Suprapubic skin (tissue), 4 donors: Measurements from ENCODE around the gene BAHCC1. TPM values are rescaled to one million over a fixed set of nuclear protein-coding genes. Genes with fewer than 3 reads are reported as not detected.

Source experiments
- DNase-seq, 2 donors: peaks; one replicate each; pipeline ENCODE4 v3.0.0-alpha.2; 2019; ENCODE audit warnings: low spot score in 2 of 2
- H3K27ac ChIP-seq: fragments of 200-600 bp; sonication (generic); one replicate; pipeline ENCODE4 v1.5.1; 2019
- H3K27me3 ChIP-seq: fragments of 200-600 bp; sonication (generic); one replicate; pipeline ENCODE4 v1.5.1; 2019
- H3K36me3 ChIP-seq: fragments of 200-600 bp; sonication (generic); one replicate; pipeline ENCODE4 v1.5.1; 2019
- H3K4me1 ChIP-seq: fragments of 200-600 bp; sonication (generic); one replicate; pipeline ENCODE4 v1.5.1; 2019
- H3K4me3 ChIP-seq: fragments of 200-600 bp; sonication (generic); one replicate; pipeline ENCODE4 v1.5.1; 2019; ENCODE audit warnings: mild to moderate bottlenecking
- H3K9me3 ChIP-seq: fragments of 200-600 bp; sonication (generic); one replicate; pipeline ENCODE4 v1.5.1; 2019
- CTCF ChIP-seq, 2 donors: fragments of 200-600 bp in 1 of 2; fragments of 450-650 bp in 1 of 2; sonication (generic) in 1 of 2; IDR thresholded peaks; one replicate each; pipeline ENCODE4 v1.5.1; 2016 to 2019; ENCODE audit warnings: antibody characterized with exemption in 2 of 2, mild to moderate bottlenecking in 1 of 2, moderate library complexity in 1 of 2
- EP300 ChIP-seq: sonication (generic); formaldehyde crosslinking; IDR thresholded peaks from one replicate; pipeline ENCODE4 v1.6.1; 2017; ENCODE audit warnings: antibody characterized with exemption
- POLR2A ChIP-seq, 2 donors: fragments of 450-650 bp; IDR thresholded peaks; one replicate each; pipeline ENCODE4 v1.6.1; 2017; ENCODE audit warnings: antibody characterized with exemption in 2 of 2, mild to moderate bottlenecking in 2 of 2, moderate library complexity in 2 of 2
- POLR2AphosphoS5 ChIP-seq, 3 donors: sonication (generic); formaldehyde crosslinking; IDR thresholded peaks; one replicate each; pipeline ENCODE4 v1.6.1; 2017; ENCODE audit warnings: antibody characterized with exemption in 3 of 3
- WGBS: methylation state at CpG from one replicate; pipeline ENCODE4 v1.1.5; 2018; 5-methylcytosine and 5-hydroxymethylcytosine counted together
- total RNA-seq, 4 donors: library from RNA; depleted of rRNA; stranded (reverse); fragments of >200 nt; gene quantifications; one replicate each; pipeline ENCODE4 v1.1.0, GENCODE V29; 2016

BAHCC1 gene
- total RNA-seq, 4 donors from 2014 or later = 4.5 to 19.3 (median 12.2) TPM

GRCh38 chr17:81427173-81428120, 32.2 kb downstream of the BAHCC1 start:
- Histone ChIP-seq H3K4me1 (peaks cover 57% of the 10 kb centered on the region), H3K27ac (no peak overlapping the region), H3K27me3 (no peaks in the 10 kb centered on the region), H3K36me3 (no peaks in the 10 kb centered on the region), H3K9me3 (no peaks in the 10 kb centered on the region), H3K4me3 (no peak overlapping the region)
- WGBS = 39% methylated on average over 15 of the region's 41 CpGs
- DNase-seq = no peak
- TF ChIP-seq CTCF (IDR thresholded peaks at IDR 0.05) (no peak), EP300 (no peak), POLR2AphosphoS5 (IDR thresholded peaks at IDR 0.05) (no peak), POLR2A (IDR thresholded peaks at IDR 0.05) (no peak)

- DNase-seq = no peak
- TF ChIP-seq POLR2A (IDR thresholded peaks at IDR 0.05) (no peak), CTCF (IDR thresholded peaks at IDR 0.05) (no peak)
- no CpG with 5 or more reads among the region's 12 CpGs for WGBS
- H3K27ac ChIP-seq = no peak overlapping the region
- no peaks in the 10 kb centered on the region for H3K9me3 ChIP-seq
- no peak overlapping the region for H3K4me3 ChIP-seq
- H3K27me3 ChIP-seq = no peaks in the 10 kb centered on the region
- peaks cover 55% of the 10 kb centered on the region for H3K4me1 ChIP-seq
- no peaks in the 10 kb centered on the region for H3K36me3 ChIP-seq
Measured at GRCh38 chr17:81428121-81428515, 32.9 kb downstream of the BAHCC1 start.

- TF ChIP-seq POLR2AphosphoS5 (IDR thresholded peaks at IDR 0.05) (no peak), CTCF (IDR thresholded peaks at IDR 0.05) (no peak), EP300 (no peak), POLR2A (IDR thresholded peaks at IDR 0.05) (no peak)
- no peak for DNase-seq
- Histone ChIP-seq H3K27me3 (no peaks in the 10 kb centered on the region), H3K4me3 (no peak overlapping the region), H3K4me1 (peaks cover 53% of the 10 kb centered on the region), H3K27ac (no peak overlapping the region), H3K36me3 (no peaks in the 10 kb centered on the region), H3K9me3 (no peaks in the 10 kb centered on the region)
- WGBS = 40% methylated on average over 1 of the region's 11 CpGs
Measured at GRCh38 chr17:81428516-81428915, 33.3 kb downstream of the BAHCC1 start.

- no peaks in the 10 kb centered on the region for H3K9me3 ChIP-seq
- WGBS = 6% methylated on average over 21 of the region's 41 CpGs
- H3K4me3 ChIP-seq = peak overlapping the region; percentile 25
- peak in 1 of 2 donors; percentile 89 for DNase-seq
- no peaks in the 10 kb centered on the region for H3K27me3 ChIP-seq
- peak overlapping the region; percentile 35 for H3K27ac ChIP-seq
- no peaks in the 10 kb centered on the region for H3K36me3 ChIP-seq
- TF ChIP-seq POLR2A (IDR thresholded peaks at IDR 0.05) = no peak
- TF ChIP-seq POLR2AphosphoS5 (IDR thresholded peaks at IDR 0.05) = peak in 1 of 3 donors; percentile 50
- H3K4me1 ChIP-seq = peaks cover 52% of the 10 kb centered on the region
Measured at GRCh38 chr17:81428948-81429774, 33.9 kb downstream of the BAHCC1 start.

GRCh38 chr17:81429821-81430551, 34.7 kb downstream of the BAHCC1 start:
- H3K4me3 ChIP-seq = peak overlapping the region; percentile 25
- no peak for DNase-seq

More at GRCh38 chr17:81429821-81430551, 34.7 kb downstream of the BAHCC1 start:
- Histone ChIP-seq H3K9me3 (no peaks in the 10 kb centered on the region), H3K36me3 (no peaks in the 10 kb centered on the region), H3K4me1 (peaks cover 54% of the 10 kb centered on the region), H3K27me3 (no peaks in the 10 kb centered on the region), H3K27ac (peak overlapping the region; percentile 35)
- TF ChIP-seq POLR2A (IDR thresholded peaks at IDR 0.05) (no peak), EP300 (no peak), CTCF (IDR thresholded peaks at IDR 0.05) (no peak)
- 44% methylated on average over 7 of the region's 30 CpGs for WGBS
